Central memory CD8-positive, alpha-beta T cell (primary cell): Measurements from ENCODE around the gene TPSG1.
"Not testable (repeated sequence)": the region's sequence is repeated elsewhere in the genome, so short reads cannot be mapped to it uniquely, and the experiment has no call there.

Experiments used
- ATAC-seq: fragments of 150-1000 bp; cut with Tn5 transposase; replicated peaks from 2 replicates; pipeline ENCODE4 v1.10.0; 2022; ENCODE audit warnings: mild to moderate bottlenecking, moderate FRiP score, moderate number of reproducible peaks; ENCODE audit not compliant: poor library complexity, severe bottlenecking; ENCODE audit errors: extremely low read depth
- DNase-seq, 2 donors: peaks; one replicate each; pipeline ENCODE4 v3.0.0; 2021; ENCODE audit warnings: low spot score in 2 of 2
- H3K27ac Mint-ChIP-seq: one replicate; pipeline ENCODE4 v1.8.0; 2022; ENCODE audit warnings: low read depth, mild to moderate bottlenecking, moderate library complexity, mixed read lengths
- H3K27me3 Mint-ChIP-seq: one replicate; pipeline ENCODE4 v1.8.0; 2022; ENCODE audit warnings: mixed read lengths
- H3K36me3 Mint-ChIP-seq: one replicate; pipeline ENCODE4 v1.8.0; 2022; ENCODE audit warnings: mild to moderate bottlenecking, moderate library complexity, mixed read lengths; ENCODE audit not compliant: insufficient read depth
- H3K4me1 Mint-ChIP-seq: one replicate; pipeline ENCODE4 v1.8.0; 2022; ENCODE audit warnings: mixed read lengths
- H3K4me3 Mint-ChIP-seq: one replicate; pipeline ENCODE4 v1.8.0; 2022; ENCODE audit warnings: mild to moderate bottlenecking, moderate library complexity, mixed read lengths
- H3K9me3 Mint-ChIP-seq: one replicate; pipeline ENCODE4 v1.8.0; 2022; ENCODE audit warnings: mixed read lengths

TPSG1 gene

DNA sequence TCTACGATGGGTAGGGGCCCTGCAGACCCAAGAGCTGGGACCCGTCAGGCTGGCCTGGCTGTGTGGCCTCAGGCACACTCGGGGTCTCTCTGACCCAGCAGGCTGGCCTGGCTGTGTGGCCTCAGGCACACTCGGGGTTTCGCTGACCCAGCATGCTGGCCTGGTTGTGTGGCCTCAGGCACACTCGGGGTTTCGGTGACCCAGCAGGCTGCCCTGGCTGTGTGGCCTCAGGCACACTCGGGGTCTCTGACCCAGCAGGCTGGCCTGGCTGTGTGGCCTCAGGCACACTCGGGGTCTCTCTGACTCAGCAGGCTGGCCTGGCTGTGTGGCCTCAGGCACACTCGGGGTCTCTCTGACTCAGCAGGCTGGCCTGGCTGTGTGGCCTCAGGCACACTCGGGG, 34.3 kb downstream of the TPSG1 start:
- not testable (repeated sequence) for H3K36me3 Mint-ChIP-seq, H3K27me3 Mint-ChIP-seq, H3K9me3 Mint-ChIP-seq, H3K4me3 Mint-ChIP-seq, ATAC-seq, DNase-seq, H3K27ac Mint-ChIP-seq, H3K4me1 Mint-ChIP-seq

DNA sequence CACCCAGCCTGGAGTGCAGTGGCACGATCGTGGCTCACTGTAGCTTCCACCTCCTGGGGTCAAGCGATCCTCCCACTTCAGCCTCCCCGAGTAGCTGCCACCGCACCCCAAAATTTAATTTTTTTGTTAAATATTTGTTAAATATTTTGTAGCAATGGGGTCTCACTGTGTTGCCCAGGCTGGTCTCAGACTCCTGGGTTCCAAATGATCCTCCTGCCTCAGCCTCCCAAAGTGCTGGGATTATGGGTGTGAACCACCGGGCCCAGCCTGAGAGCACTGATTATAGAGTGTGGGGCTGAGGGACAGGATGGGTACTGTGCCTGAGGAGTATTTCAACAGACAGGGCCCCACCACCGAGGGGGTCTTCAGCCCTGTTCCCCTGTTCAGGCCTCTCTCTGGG, 35.6 kb downstream of the TPSG1 start:
- Mint-ChIP-seq H3K36me3 (no peaks in the 10 kb centered on the region), H3K4me1 (no peaks in the 10 kb centered on the region), H3K27ac (no peak overlapping the region), H3K4me3 (no peak overlapping the region), H3K27me3 (no peaks in the 10 kb centered on the region), H3K9me3 (no peaks in the 10 kb centered on the region)
- ATAC-seq (no peak), DNase-seq (no peak)

GRCh38 chr16:1188432-1189189, 36.5 kb downstream of the TPSG1 start:
- ATAC-seq (peak; percentile 49), DNase-seq (peak; percentile 28 to 34)
- no peak overlapping the region for H3K27ac Mint-ChIP-seq
- H3K36me3 Mint-ChIP-seq: no peaks in the 10 kb centered on the region
- no peaks in the 10 kb centered on the region for H3K9me3 Mint-ChIP-seq
- H3K4me3 Mint-ChIP-seq: no peak overlapping the region
- no peaks in the 10 kb centered on the region for H3K4me1 Mint-ChIP-seq
- H3K27me3 Mint-ChIP-seq: no peaks in the 10 kb centered on the region

- H3K36me3 Mint-ChIP-seq, H3K27me3 Mint-ChIP-seq, H3K9me3 Mint-ChIP-seq, DNase-seq, H3K27ac Mint-ChIP-seq, H3K4me1 Mint-ChIP-seq, ATAC-seq, H3K4me3 Mint-ChIP-seq: not testable (repeated sequence)
Observed at GRCh38 chr16:1185460-1186207, 39.4 kb downstream of the TPSG1 start.

DNA sequence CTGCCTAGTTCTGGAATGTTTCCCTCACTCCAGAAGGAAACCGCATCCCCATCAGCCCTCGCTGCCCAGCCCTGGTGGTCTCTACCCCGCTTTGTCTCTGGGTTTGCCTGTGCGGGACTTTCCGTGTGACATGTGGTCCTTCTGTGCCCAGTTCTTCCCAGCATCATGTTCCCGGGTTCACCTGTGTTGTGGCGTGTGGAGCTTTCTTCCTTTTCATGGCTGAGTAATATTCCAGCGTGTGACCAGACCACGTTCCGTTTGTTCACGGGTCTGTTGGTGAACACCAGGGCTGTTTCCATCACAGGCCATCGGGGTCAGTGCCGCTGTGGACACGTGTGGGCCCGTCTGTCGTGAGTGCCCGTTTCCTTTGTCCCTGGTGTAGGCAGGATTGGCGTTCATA, 40.1 kb downstream of the TPSG1 start:
- Mint-ChIP-seq H3K36me3 (no peaks in the 10 kb centered on the region), H3K4me1 (no peaks in the 10 kb centered on the region), H3K27me3 (no peaks in the 10 kb centered on the region), H3K9me3 (no peaks in the 10 kb centered on the region), H3K4me3 (no peak overlapping the region), H3K27ac (no peak overlapping the region)
- DNase-seq (no peak), ATAC-seq (no peak)

DNA sequence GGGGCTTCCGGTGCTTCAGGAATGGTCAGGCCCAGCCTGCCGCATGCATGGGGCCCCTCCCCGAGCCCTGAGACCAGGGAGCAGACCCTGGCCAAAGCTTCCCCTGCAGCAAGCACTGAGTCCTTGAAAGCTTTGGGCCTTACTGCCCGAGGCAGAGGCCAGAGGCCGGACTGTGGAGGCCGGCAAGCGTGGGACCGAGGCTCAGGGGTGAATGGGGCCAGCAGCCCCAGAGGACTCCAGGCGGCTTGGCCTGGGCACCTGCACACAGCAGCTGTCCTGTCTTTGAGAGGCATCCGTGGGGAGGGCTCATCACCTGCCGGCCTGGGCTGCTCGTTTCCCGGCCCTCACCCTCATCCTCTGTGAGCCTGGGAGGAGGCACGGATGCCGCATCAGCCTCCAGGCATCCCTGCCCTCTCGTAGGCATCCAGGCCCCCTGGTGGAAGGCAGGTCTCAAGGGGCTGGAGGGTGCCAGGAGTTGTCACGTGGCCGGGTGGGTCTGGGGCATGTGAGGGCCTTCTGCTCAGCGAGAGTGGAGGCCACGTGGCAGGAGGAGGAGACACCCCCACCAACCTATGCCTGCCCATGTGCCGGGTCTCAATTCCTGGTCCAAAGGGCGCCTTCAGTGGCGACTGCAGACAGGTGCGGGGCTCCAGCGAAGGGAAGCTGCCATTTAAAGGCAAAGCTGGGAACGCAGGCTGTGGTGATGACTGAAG, 40.8 kb downstream of the TPSG1 start:
- Mint-ChIP-seq H3K27me3 (no peaks in the 10 kb centered on the region), H3K36me3 (no peaks in the 10 kb centered on the region), H3K27ac (no peak overlapping the region), H3K4me3 (no peak overlapping the region), H3K4me1 (no peaks in the 10 kb centered on the region), H3K9me3 (no peaks in the 10 kb centered on the region)
- DNase-seq (no peak), ATAC-seq (no peak)

DNA sequence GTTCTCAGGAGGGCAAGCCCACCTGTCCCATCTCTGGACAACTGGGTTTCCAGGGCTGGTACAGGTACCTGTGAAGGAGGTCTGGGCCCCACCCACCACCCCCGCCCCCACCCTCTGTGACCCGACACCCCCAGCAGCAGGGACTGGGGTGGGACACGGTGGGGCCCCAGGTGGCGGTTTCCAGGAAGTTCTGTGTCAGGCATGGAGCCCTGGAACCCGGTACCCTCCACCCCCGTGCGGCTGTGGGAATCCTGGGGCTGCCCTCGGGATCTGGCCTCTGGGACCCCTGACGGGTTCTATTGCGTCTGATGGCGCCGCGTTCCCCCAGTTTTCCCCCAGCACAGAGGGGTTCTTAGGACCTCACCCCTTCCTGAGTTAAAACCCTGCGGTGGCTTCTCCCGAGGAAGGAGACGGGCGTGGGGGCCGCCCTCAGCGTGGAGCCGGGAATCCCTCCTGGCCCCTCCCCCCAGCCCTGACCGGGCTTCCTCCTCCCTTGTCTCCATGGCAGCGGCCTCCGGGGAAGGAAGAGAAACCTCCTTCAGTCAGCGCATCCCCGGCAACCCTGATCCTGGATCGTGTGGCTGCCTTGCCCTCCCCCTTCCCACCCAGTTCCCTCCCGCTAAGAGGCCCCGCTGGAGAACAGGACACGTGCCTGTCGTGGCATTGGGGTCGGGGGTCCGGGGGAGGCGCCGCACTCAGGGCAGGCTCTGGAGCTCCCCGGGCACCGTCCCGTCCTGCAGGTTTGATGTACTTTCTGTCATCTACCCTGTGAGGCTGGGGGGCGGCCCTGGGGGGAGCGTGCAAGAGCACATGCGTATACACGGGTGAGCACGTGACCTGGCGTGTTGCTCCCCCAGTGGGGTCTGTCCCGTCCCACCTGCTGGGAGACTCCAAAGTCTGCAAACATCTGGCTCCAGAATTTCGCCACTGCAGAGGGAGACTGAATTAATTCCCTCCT, 41.8 kb downstream of the TPSG1 start:
- Mint-ChIP-seq H3K36me3 (no peaks in the 10 kb centered on the region), H3K4me1 (no peaks in the 10 kb centered on the region), H3K4me3 (no peak overlapping the region), H3K27ac (no peak overlapping the region), H3K27me3 (no peaks in the 10 kb centered on the region), H3K9me3 (no peaks in the 10 kb centered on the region)
- ATAC-seq (no peak), DNase-seq (no peak)

DNA sequence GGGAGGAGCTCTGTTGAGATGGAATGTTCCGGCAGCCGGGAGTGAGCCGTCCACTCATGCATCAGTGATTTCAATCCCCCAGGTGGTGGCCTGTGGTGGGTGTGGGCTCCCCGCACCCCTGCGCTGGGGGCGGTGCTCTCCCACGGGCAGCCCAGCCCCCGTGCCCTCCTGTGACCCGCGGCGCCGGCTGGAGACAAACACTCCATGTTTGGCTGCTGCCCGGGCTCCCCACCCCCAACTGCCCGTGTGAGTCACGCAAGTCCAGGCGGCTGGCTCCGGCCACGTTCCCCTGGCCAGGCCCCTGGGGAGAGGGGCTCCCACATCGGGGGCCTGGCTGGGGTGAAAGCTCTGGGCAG, 42.8 kb downstream of the TPSG1 start:
- H3K27ac Mint-ChIP-seq: no peak overlapping the region
- no peaks in the 10 kb centered on the region for H3K36me3 Mint-ChIP-seq
- no peaks in the 10 kb centered on the region for H3K9me3 Mint-ChIP-seq
- ATAC-seq: no peak
- no peak for DNase-seq
- H3K4me1 Mint-ChIP-seq: no peaks in the 10 kb centered on the region
- H3K4me3 Mint-ChIP-seq: no peak overlapping the region
- no peaks in the 10 kb centered on the region for H3K27me3 Mint-ChIP-seq

- Mint-ChIP-seq H3K4me1 (no peaks in the 10 kb centered on the region), H3K27ac (no peak overlapping the region)
- ATAC-seq: no peak
Observed at GRCh38 chr16:1181404-1182315, 43.4 kb downstream of the TPSG1 start.

DNA sequence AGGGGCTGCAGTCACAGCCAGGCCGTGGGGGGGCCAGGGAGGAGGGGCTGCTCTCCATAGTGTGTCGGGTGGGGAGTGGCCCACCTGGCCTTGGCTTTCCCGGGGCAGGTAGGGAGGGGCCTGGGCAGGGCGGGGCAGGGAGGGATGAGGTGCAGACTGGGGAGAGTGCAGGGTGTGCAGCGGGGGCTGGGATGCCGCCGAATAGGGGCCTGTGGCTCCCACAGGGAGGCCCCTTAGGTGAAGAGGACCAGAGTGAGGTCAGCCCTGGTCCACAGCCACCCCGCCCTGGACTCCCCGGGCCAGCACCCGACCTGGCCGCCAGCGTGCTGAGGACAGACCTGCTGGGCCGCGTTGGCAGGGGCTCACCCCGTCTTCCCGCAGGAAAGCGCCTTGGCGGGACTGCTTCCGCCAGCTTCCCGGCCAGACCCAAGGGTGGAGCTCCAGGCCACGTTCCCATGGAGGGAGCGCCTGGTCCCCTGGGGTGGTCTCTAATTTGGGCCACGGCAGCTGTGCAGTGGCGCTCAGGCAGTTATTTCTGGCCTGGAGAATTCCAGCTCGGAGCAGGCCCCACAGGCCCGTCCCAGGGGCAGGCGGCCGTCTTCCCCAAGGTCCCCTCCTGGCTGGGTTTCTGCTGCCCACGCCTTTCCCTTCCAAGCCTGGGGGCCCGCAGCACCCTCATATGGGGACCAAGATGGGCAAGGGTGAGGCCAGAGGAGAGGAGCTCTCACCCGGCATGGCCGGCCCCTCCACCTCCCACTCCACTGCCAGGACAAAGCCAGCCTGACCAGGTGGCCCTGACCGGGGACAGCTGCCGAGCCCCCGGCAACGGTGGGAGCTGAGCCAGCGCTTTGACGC, 44.3 kb downstream of the TPSG1 start:
- no peak overlapping the region for H3K4me3 Mint-ChIP-seq
- H3K27ac Mint-ChIP-seq: no peak overlapping the region
- DNase-seq (no peak), ATAC-seq (no peak)
- no peaks in the 10 kb centered on the region for H3K36me3 Mint-ChIP-seq
- H3K9me3 Mint-ChIP-seq: no peaks in the 10 kb centered on the region
- no peaks in the 10 kb centered on the region for H3K4me1 Mint-ChIP-seq
- no peaks in the 10 kb centered on the region for H3K27me3 Mint-ChIP-seq

More at GRCh38 chr16:1181404-1182315, 43.4 kb downstream of the TPSG1 start:
- Mint-ChIP-seq H3K4me3 (no peak overlapping the region), H3K36me3 (no peaks in the 10 kb centered on the region), H3K9me3 (no peaks in the 10 kb centered on the region), H3K27me3 (no peaks in the 10 kb centered on the region)
- DNase-seq: no peak
